Measurements from ENCODE around the gene ZNF275. TPM values are rescaled to one million over a fixed set of nuclear protein-coding genes. Genes with fewer than 3 reads are reported as not detected.
"Not testable (repeated sequence)": the region's sequence is repeated elsewhere in the genome, so short reads cannot be mapped to it uniquely, and the experiment has no call there.

Gene ZNF275
- total RNA-seq, 3 donors from 2014 or later, result 8.3 to 13.3 (median 12.8) TPM

DNA sequence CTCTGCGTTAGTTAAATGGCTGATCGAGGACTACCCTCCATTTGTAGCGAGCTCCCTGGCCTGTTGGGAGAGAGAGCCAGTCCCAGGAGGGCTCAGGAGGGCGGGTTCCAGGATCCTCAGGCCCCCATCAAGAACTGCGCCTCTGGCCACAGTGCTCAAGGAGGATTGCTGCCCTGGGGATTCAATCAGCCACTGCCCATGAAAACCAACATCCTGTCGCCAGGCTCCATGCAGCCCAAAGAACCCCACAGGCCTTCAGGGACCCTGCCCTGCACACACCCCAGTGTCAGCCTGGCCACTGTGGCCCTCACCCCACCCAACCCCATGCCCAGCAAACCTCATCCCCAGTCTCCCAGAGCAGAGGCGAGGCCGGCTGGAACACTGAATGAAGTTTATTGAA lies 16.6 kb upstream of the ZNF275 start:
- Histone ChIP-seq H3K4me3 (no peak overlapping the region), H3K9me3 (no peaks in the 10 kb centered on the region), H3K27me3 (peaks cover 0 to 35% of the 10 kb centered on the region in 2 donors), H3K4me1 (no peaks in the 10 kb centered on the region), H3K36me3 (no peaks in the 10 kb centered on the region), H3K27ac (no peak overlapping the region)
- DNase-seq (ENCODE audit: low spot score in 2 of 2), result no peak
- TF ChIP-seq POLR2AphosphoS5 (IDR thresholded peaks at IDR 0.05) (no peak), POLR2A (IDR thresholded peaks at IDR 0.05) (no peak), CTCF (IDR thresholded peaks at IDR 0.05) (no peak)
- intact Hi-C loops (cut with DNase I; ENCODE audit: low total_unique reads), result no loop called here

GRCh38 chrX:153317996-153318722 lies 15.8 kb upstream of the ZNF275 start:
- Histone ChIP-seq H3K27me3 (peaks cover 0 to 30% of the 10 kb centered on the region in 2 donors), H3K9me3 (peaks cover 0 to 8% of the 10 kb centered on the region in 2 donors), H3K4me3 (no peak overlapping the region), H3K4me1 (no peaks in the 10 kb centered on the region), H3K27ac (no peak overlapping the region), H3K36me3 (no peaks in the 10 kb centered on the region)
- no peak for DNase-seq (ENCODE audit: low spot score in 2 of 2)
- intact Hi-C loops (cut with DNase I; ENCODE audit: low total_unique reads), result no loop called here
- TF ChIP-seq POLR2AphosphoS5 (IDR thresholded peaks at IDR 0.05) (no peak), POLR2A (IDR thresholded peaks at IDR 0.05) (no peak), CTCF (IDR thresholded peaks at IDR 0.05) (no peak)

- TF ChIP-seq CTCF (IDR thresholded peaks at IDR 0.05), result no peak
- no peak for TF ChIP-seq POLR2AphosphoS5 (IDR thresholded peaks at IDR 0.05)
- no peaks in the 10 kb centered on the region for H3K36me3 ChIP-seq
- intact Hi-C loops (cut with DNase I; ENCODE audit: low total_unique reads), result no loop called here
Measured at GRCh38 chrX:153318811-153319210, 15.1 kb upstream of the ZNF275 start.

DNA sequence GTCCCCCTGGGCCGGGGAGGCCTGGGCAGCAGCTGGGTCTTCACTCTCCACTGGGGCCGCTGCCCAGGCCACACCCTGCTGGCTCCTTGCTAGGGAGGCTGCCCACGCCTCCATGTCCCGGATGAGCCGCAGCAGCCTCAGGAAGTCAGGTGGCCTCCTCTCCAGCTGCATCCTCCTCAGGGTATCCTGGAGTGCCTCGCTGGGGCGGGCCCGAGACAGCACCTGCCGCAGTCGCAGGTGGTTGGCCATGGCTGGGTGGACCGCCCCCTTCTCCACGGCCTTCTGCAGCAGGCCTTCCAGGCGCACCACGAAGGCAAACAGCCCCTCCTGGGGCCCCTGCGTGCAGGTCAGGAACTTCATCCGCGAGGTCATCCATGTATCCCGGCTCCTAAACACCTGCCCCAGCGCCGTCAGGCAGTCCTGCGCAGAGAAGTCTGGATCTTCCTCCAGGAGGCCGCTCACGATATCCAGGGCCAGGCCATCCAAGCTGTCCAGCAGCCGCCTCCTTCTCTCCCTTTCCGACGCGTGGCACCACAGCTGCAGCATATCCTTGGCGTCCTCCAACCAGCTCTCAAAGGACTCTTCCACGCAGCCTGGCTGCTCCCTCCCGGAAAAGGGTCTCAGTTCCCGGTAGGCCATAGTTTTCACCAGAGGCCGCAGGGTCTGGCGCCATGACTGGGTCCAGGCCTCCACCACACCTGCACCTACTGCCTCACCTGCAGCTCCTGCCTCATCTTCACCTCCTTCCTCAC lies 14.5 kb upstream of the ZNF275 start:
- no peak for DNase-seq (ENCODE audit: low spot score in 2 of 2)
- intact Hi-C loops (cut with DNase I; ENCODE audit: low total_unique reads), result no loop called here
- H3K27me3 ChIP-seq, result peaks cover 0 to 30% of the 10 kb centered on the region in 2 donors
- no peaks in the 10 kb centered on the region for H3K36me3 ChIP-seq
- H3K9me3 ChIP-seq, result peaks cover 0 to 13% of the 10 kb centered on the region in 2 donors
- no peak overlapping the region for H3K27ac ChIP-seq
- H3K4me3 ChIP-seq, result no peak overlapping the region
- no peaks in the 10 kb centered on the region for H3K4me1 ChIP-seq
- no peak for TF ChIP-seq POLR2A (IDR thresholded peaks at IDR 0.05)
- TF ChIP-seq POLR2AphosphoS5 (IDR thresholded peaks at IDR 0.05), result no peak
- TF ChIP-seq CTCF (IDR thresholded peaks at IDR 0.05), result no peak

More at GRCh38 chrX:153318811-153319210, 15.1 kb upstream of the ZNF275 start:
- no peak overlapping the region for H3K4me3 ChIP-seq
- peaks cover 0 to 13% of the 10 kb centered on the region in 2 donors for H3K9me3 ChIP-seq
- no peak for DNase-seq (ENCODE audit: low spot score in 2 of 2)
- H3K27me3 ChIP-seq, result peaks cover 0 to 30% of the 10 kb centered on the region in 2 donors
- no peak overlapping the region for H3K27ac ChIP-seq
- no peaks in the 10 kb centered on the region for H3K4me1 ChIP-seq

GRCh38 chrX:153320047-153320443 lies 13.9 kb upstream of the ZNF275 start:
- Histone ChIP-seq H3K27me3 (peaks cover 0 to 30% of the 10 kb centered on the region in 2 donors), H3K9me3 (peaks cover 0 to 19% of the 10 kb centered on the region in 2 donors)
- H3K27ac ChIP-seq; DNase-seq (ENCODE audit: low spot score in 2 of 2); H3K36me3 ChIP-seq; H3K4me1 ChIP-seq; intact Hi-C loops (cut with DNase I; ENCODE audit: low total_unique reads); H3K4me3 ChIP-seq: not testable (repeated sequence)

Data from breast epithelium (tissue), 4 donors.